ENCODE measurements around the gene EDN3.

The EDN3 gene

DNA sequence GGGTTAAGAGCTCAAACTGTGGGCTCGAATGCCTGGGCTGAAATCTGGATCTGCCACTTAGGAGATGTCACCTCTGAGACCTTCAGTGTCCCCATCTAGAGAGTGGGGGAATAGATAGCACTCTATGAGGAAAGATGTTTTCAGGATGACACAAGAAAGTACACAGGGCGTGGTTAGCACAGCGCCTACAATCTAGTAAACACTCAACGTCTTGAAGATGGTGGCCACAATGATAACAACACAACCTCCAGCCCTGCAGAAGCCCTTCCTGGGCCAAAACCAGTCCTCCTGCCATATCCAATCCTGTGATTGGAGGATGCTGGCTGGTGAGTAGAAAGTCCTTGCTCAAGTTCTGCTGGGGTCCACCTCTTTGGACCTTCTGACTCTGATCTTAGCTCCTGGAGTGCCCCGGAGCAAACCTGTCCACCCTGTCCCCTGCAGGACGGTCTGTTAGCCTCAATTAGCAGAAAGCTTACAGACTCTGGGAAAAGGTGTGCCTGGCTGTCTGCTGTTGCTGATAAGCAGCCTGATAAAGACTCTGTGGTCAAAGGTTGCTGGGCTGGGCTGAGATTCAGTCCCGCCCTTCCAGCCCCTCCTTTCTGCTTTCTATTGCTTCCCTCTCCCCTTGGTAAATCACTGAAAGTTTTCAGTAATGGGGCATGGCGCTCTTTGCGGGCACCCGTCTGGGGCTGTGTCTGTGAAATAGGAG lies 8.2 kb downstream of the EDN3 start:
- DNase-seq: no peak

DNA sequence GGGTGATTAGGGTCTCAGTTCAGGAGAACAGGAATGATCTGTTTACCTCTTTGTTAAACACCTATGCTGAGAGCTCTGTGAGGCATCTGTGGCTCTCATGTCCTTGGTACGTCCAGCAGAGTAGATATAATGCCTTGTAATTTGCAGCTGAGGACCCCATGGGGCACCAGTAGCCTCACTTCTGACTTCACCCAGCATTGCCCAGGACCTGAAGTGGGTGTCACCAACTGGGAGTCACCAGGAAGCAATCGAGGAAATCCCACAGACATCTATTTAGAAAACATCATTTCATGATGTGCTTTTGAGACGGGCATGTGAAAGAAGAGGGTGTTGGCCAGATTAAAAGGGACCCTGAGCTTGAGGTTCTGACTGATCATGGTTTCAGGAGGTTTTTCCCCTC lies 8.8 kb downstream of the EDN3 start:
- no peak for DNase-seq

DNA sequence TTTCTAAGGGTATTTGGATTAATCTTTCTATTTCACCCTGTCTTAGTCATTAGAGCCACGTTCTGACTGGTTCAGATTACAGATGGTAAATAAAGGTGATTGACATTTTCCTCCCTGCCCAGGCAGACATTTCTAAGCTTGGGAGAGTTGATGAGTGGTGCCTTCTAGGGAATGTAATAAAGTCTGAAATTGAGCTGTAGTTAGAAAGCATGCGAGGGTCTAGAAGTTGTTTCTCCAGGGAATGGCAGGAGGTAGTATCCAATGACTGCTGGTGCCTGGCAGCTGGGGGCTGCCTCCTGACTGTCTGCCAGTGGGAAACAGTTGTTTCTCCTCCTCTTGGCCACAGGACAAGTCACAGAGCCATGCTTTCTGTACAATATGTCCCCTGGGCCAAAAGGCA lies 14.6 kb downstream of the EDN3 start:
- no peak for DNase-seq

DNA sequence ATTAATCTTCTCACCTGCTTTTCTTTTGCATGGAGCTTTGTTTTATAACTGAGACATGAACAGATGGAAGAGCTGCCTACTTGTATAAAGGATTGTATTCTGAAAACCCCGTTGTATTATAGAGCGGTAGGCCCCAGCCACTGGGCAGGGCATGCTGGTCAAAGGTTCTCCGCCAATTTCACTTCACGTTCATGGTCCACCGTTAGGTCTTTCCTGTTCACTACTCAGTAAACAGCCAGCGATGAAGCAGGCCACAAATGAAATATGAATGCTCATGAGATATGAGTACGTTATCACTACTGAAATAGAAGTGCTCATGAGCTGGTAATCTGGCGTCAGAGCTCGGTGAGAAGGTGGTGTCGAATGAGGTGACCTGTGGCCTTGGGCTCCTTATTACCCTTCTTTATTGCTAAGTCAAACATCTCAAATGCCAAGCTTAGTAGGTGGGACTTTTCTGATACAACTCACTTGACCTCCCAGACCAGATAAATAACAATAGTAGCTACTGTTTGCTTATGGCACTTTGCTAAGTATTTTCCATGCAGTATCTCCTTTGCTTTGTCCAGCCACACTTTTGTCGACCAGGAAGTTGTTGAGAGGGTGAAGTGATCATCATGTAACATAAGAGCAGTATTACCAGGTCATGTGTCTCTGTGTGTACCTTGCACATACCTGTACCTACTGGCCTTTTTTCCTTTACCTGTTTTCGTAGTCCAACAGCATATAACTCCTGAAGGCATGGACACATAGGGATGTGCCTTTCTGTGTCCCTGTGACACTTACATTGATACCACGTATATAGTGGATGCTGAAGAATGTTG lies 16.7 kb downstream of the EDN3 start:
- DNase-seq: no peak

DNA sequence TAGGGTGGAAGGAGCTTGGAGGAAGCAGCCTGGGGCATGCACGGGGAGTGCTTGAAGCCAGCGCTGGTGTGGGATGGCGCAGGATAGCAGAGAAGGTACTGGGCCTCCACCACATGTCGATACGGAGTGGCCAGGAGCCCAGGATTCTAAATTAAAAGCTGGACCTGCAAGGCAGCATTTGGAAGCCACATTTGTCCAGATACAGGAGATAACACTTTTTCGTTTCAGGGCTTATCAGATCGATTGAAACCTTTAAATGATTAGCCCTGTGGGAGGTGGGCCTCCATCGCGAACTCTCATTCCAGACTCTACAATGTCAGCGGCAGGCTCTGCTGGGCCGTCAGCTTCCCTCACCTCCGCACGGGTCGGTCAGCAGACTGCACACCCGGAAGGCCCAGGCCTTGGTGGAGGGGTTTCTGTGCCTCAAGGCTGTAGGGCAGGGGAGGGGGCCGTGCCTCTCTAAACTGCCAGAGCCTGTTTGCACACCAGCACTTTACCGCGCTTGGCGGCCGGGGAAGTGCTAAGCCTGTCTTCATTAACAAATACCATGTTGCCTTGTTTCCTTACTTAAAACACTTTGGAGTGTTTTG lies 17.9 kb downstream of the EDN3 start:
- DNase-seq: no peak

DNA sequence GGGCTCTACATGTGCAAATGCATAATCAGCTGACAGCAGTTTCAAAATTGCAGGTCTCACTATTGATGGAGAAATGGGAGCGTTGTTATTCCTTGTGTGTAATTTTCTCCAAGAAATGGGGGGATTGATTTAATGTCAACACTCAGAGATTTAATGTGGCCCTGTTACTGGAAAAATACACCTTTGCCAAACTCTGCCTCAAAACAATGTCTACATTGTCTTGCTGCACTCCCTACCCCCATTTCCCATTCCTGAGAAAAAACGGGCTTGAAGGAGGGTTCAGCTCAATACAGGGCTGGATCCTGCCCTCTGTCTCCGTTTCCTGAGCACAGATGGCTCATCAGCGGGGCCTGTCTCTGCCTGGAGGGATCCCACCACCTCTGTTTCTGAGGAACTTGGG lies 18.4 kb downstream of the EDN3 start:
- DNase-seq: no peak

DNA sequence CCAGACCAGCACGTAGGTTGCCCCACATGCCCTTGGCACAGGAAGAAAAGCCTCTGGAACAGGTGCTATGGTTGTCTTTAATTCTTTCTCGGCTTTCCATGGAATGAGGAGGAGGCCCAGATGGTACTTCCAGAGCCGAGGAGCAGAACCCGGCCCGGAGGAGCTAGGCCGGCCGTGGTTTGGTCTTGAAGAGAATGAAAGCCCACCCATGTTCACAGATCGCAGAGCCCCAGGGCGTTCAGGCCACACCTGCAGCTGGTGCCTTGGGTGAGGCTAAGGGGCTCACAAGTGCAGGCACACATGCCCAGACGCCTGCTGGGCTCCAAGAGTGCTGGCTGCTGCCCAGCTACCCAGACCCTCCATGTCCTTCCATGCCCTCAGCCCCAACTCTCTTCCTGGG lies 20.0 kb downstream of the EDN3 start:
- no peak for DNase-seq

DNA sequence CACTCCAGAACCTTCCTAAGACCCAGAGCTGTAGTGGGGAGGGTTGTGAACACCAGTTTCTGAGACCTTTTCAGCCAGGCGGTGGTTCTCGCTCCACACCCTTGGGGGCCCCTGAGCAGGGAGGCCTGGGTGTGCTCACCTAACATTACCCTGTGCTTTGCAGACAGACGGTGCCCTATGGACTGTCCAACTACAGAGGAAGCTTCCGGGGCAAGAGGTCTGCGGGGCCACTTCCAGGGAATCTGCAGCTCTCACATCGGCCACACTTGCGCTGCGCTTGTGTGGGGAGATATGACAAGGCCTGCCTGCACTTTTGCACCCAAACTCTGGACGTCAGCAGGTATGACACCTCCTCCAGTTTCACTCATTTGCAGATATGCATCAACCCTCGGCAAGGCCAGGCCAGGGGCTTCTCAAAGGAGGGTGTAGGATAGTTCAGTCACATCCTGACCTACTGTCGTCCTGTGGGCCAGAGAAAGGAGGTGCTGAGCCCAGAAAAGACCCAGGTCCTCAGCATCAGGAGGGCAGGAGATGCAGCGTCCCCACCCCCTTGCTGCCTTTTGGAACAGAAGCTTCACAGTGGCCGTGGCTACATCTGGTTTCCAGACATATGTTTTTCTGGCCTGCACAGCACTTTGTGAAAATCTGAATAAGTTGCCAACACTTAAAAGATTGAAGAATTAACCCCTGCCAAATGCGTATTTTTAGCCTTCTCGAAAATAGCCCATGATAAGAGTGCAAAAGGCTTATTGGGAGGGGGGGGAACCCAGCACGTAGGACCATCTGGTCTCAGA lies 20.6 kb downstream of the EDN3 start:
- no peak for DNase-seq

DNA sequence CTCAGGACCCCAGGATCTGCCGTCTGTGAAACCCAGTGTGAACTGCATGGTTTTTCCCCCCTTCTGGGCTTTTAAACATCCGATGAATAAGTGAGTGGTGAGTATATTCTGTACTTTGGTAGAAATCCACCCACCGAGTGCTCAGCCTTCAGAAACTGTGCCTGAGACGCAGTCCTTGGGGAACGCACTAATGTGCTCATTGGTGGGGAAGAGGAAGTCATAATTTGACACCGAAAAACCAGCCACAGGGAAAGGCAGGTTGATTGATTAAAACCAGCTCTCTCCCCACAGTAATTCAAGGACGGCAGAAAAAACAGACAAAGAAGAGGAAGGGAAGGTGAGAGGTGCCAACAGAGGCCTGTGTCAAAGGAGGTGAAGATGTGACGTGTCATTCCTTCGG lies 21.7 kb downstream of the EDN3 start:
- DNase-seq: no peak

DNA sequence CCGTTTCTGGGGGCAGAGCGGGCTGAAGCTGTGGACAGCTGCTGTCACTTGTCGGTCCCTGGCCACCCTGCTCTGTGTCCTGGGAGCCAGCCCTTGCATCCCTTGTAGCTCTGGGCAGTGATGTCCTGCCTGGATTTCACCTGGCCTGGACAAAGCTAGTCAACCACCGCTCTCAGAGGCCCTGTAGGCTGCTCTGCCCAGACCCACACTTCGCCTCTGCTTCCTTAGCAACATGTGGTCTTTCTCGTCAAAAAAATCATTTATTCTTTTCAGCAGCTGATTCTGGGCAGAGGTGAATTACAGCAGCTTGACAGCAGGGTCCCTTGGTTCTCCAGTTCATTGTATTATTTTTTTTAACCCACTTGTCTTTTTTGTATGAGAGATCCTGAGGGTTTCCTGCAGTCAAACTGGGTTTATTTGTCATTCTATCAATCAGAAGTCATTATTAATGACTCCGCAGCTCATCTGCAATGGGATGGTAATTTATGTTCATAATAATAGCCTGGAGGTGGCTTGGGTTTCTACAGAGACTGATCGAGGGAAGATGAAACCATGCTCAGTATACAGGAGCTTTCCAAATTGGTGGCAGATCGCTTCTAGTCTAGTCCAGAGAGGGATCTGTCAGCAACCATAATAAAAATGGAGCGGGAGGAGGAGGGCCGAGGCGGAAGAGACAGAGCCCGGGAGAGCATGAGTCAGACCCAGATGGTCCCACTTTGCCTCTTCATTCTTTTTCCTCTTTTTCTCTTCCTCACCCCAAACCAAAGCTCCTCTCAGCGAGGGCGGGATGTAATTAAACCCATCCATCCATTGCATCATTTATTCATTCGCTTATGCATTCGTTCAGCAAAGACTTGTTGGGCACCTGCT lies 22.4 kb downstream of the EDN3 start:
- no peak for DNase-seq

DNA sequence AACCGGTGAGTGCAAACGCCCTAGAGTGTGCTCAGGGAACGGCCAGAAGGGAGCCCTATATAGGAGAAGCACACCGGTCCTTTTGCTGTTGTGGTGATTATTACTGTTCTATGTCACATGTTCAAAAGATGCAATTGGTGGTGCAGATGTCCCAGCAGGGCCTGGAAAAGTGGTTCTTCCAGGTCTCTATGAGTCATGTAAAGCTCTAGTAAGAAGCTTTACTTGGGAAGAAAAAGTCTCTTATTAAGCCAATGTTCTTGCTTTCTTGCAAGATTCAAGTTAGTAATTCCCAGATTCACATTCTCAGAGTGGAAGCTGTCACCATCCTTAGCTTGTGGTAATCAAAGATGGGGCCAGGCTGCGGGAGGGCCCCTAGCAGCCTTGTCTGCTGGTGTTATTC lies 23.3 kb downstream of the EDN3 start:
- DNase-seq: no peak

DNA sequence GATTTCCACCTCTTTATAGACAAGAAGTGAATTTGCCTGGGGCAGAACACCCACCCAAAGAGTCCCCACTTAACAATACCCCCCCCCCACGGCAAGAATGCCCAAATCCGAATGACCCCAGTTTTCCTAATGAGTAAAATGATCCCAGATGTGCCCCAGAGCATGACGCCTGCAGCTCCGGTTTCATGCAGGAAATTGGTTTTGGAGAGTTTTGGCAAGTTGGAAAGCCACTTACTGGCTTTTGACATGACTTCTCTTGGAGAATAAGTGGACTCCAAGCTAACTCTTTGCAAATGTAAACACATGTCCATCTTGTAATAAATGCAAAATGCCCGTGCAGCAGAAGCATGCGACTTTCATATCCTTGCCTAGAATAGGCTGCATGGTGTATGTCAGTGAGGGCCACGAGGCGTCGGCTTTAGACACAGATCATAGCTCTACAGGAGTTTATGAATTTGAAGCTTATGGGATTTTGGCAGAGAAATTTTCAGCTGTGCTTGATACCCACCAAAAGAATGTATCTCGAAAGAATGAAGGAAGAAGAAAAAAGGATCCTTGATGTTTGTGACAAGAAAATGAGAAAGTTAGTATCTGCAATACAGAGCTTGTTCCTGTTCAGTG lies 24.2 kb downstream of the EDN3 start:
- DNase-seq: no peak

DNA sequence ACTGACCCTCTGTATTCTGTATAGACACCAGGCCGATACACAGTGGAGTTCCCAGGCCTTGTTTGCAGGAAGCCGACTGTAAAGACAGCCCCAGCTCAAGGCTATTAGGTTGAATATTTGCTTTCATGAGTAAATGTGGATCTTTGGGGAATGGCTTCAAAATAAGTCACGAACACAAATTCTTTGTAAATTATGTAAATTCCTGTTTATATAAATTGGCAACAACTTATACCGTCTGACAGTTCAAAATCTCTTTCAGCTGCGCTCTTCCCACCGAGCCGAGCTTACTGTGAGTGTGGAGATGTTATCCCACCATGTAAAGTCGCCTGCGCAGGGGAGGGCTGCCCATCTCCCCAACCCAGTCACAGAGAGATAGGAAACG lies 24.7 kb downstream of the EDN3 start:
- no peak for DNase-seq

DNA sequence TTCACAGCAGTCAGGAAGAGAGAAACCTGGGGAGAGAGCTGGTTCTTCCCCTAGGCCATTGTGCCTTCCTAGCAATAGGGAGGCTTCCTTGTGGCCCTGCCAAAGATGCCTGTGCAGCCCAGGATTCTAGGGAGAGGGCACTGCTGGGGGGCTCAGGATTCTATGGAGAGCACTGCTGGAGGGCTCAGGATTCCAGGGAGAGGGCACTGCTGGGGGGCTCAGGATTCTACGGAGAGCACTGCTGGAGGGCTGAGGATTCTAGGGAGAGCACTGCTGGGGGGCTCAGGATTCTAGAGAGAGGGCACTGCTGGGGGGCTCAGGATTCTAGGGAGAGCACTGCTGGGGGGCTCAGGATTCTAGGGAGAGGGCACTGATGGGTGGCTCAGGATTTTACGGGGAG lies 25.8 kb downstream of the EDN3 start:
- DNase-seq: no peak

DNA sequence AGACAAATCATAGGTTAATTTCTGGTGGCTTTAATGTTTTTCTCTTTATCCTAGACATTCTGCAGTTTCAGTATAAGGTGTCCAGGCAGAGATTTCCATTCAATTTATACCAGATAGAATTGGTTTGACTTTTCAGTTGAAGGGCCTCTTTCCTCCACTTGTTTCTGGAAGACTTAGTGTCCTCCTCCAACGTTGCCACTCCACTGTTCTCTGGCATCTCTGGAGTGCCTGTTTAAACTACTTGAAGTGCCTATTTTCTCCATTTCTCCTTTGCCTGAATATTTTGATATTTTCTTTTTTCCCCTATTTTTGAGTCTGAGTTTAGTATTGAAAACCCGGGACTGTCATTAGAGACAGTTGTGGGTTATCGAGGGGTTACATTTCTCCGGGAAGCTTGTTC lies 27.7 kb downstream of the EDN3 start:
- no peak for DNase-seq

DNA sequence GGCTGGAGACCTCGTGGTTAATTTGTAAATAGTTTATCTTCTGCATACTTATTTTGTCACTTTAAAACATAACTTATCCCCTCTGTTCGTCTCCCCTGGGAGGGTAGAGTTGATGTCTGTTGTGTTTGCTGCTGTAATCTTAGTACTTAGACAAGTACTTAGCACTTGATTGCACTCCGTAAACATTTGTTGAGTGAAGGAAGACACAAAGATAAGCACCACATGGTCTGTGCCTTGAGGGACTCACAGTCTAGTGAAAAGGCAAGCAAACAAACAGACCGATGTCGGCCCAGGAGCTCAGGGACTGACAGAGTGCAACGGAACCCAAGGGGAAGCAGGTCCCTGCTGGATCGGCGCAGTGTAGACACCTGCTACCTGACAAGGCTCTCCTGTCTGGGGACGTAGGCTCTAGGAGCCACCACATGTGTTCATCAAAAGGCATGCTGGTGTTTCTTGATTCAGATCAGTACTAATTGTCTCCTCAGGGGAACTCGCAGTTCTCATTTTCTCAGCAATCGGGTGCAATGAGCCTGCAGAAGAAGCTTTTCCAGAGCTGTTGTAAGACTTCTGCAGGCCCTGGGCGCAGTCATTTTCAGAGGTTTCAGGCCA lies 31.4 kb downstream of the EDN3 start:
- DNase-seq: no peak

DNA sequence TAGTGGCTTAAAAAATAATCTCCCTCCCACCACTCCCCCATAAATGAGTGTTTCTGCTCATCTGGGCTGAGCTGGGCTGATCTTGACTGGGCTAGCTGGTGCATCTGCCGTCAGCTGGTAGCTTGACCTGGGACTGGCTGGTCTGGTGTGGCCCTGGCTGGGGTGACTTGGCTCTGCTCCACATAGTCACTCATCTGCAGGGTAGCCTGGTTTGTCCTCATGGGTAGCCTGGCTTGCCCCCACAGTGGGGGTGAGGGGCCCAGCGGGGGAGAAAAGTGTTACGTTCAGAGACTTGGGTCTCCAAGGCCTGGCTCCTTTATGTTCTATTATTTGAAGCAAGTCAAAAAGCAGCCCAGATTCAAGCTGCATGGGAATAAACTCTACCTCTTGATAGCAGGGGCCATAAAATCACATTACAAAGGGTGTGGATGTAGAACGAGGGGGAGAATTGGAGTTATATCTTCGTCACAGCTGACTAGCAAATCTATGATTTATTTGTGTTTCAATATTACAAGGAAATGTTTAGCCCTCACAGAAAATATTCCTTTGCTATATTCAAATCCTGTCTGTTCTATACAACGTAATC lies 32.9 kb downstream of the EDN3 start:
- no peak for DNase-seq

DNA sequence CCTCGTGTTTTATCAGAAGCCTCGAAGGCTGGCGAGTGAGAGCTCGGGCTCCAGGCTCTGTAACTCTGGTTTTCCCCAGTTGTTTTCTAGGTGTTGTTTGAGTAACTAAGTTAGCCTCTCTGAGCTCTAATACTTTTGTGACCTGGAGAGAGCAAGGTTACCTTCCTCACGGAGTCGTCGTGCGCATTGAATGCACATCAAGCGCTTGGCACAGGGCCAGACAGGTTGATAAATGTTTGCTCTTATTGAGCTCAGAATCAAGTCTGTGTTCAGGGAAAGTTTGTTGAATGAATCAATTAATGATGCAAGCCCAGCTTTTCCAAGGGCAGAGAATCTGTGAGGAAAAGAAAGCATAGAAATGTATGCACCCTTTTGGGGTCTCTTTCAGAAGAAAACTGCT lies 33.5 kb downstream of the EDN3 start:
- no peak for DNase-seq

DNA sequence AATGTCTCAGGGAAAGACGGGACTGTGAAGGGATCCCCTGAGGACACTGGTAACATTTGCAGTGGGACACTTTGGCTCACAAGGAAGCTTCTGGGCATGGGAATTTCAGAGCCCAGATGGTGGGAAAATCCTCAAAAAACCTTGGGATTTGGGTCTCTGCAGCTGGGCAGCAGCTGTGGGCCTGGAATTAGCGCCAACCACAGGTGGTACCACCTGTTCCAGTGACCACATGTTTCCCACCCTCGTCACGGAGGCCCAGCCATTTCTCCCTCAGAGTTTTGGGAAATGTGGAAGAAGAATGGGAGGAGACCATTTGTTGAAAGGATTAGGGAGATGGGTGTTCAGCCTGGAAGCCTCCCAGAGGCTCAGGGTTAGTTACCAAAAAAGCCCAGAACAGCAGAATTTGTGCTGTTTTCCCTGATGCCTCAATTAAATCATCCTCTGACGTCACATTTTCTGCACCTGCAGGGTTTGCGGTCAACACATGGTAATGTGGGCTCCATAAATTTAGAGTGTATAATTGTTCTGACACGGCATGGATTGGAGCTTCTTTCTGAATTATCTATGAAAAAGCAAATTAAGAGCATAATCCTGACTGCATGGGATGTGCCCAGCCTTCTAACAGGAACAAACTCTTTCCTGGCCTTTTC lies 34.4 kb downstream of the EDN3 start:
- DNase-seq: no peak

DNA sequence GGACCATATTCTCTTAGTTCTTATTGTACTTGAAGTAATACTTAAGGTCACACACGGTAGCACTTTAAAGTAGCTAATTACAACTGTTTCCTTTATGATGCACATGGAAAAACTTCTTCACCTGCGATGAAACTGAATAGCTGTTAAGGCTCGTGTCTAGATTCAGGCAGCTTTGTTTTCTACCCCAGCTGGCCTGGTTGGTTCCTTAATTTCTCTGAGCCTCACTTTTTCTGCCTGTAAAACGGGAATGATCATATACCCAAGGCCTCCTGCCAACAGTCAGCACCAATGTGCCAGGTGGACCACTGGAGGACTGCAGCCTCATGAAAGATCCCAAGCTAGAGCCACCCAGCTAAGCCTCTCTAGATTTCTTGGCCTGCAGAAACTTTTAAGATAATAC lies 35.0 kb downstream of the EDN3 start:
- DNase-seq: no peak

DNA sequence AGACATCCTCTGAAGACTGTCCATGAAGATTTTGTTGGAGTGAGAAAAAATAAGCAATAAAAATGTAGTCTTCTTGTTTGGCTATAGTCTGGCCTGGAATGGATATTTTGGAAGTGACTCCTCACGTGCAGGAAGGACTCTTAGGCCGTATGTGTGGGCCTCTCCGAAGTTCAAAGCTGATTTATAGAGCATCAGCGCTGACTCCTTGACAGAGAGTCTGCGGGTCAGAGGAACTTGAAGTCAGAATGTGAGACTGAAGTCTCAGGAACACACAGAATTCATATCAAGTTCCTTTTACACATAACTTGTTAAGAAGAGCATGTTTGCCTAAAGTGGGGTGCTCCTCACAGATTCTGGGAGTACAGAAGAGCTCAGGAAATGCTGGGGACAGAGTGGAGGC lies 36.1 kb downstream of the EDN3 start:
- no peak for DNase-seq
